Ovary (tissue), 9 donors: ENCODE data around the gene MLPH. TPM values are rescaled to one million over a fixed set of nuclear protein-coding genes. Genes with fewer than 3 reads are reported as not detected.

Experiments
- DNase-seq, 5 donors: peaks; one replicate each; pipeline ENCODE4 v3.0.0-alpha.2; 2019 to 2020
- H3K27ac ChIP-seq, 2 donors: fragments of 200-600 bp; one replicate each; pipeline versions ENCODE4 v1.5.1 to v1.8.0; 2019 to 2022
- H3K27me3 ChIP-seq: fragments of 200-600 bp; one replicate; pipeline ENCODE4 v1.8.0; 2022
- H3K36me3 ChIP-seq: fragments of 200-600 bp; sonication (generic); one replicate; pipeline ENCODE4 v1.5.1; 2019
- H3K4me1 ChIP-seq: one replicate; pipeline ENCODE4 v1.8.1; 2013; ENCODE audit warnings: mild to moderate bottlenecking, moderate library complexity; ENCODE audit not compliant: insufficient read depth
- H3K4me3 ChIP-seq: fragments of 200-600 bp; sonication (generic); one replicate; pipeline ENCODE4 v1.5.1; 2017
- H3K9me3 ChIP-seq, 2 donors: fragments of 200-600 bp in 1 of 2; sonication (generic) in 1 of 2; one replicate each; pipeline versions ENCODE4 v1.5.1 to v1.8.1; 2013 to 2019; ENCODE audit warnings: mild to moderate bottlenecking in 1 of 2, moderate library complexity in 1 of 2
- CTCF ChIP-seq, 3 donors: fragments of 450-650 bp in 2 of 3; fragments of 200-600 bp in 1 of 3; IDR thresholded peaks; one replicate each; pipeline versions ENCODE4 v1.5.1 to v1.8.0; 2016 to 2022; ENCODE audit warnings: antibody characterized with exemption in 3 of 3, mild to moderate bottlenecking in 1 of 3
- EP300 ChIP-seq: sonication (generic); formaldehyde crosslinking; IDR thresholded peaks from one replicate; pipeline ENCODE4 v1.6.1; 2017; ENCODE audit warnings: antibody characterized with exemption
- POLR2A ChIP-seq: fragments of 450-650 bp; IDR thresholded peaks from one replicate; pipeline ENCODE4 v1.6.1; 2017; ENCODE audit warnings: antibody characterized with exemption, mild to moderate bottlenecking, moderate library complexity
- WGBS, 3 donors: extraction: QIAGEN DNeasy Blood & Tissue Kit in 1 of 3; methylation state at CpG; one replicate each; pipeline versions ENCODE4 v1.1.5 to v1.1.7; 2013 to 2017; 5-methylcytosine and 5-hydroxymethylcytosine counted together
- intact Hi-C, 4 donors: fragments of 100-400 bp; cut with DNase I; formaldehyde crosslinking; loops; one replicate each; pipeline versions ENCODE4 v1.11.0 to v1.15.1; 2022 to 2023
- polyA plus RNA-seq, 2 donors: library from polyadenylated mRNA; stranded (reverse); fragments of 200-250 nt in 1 of 2; fragments of 350-450 nt in 1 of 2; fragmentation: Illumina TruSeq in 1 of 2; extraction: RNeasy Lipid Tissue Mini Kit (QIAGEN cat#74804) in 1 of 2; gene quantifications; one replicate each; pipeline ENCODE4 v1.2.3, GENCODE V29; 2013 to 2014
- total RNA-seq, 7 donors: library from RNA; depleted of rRNA in 2 of 7; stranded (reverse); fragments of >200 nt in 2 of 7; fragmentation: NEBNext Ultra II Directional in 3 of 7; extraction: Animal tissue kit (Norgen Biotek cat#: 25700) in 3 of 7; gene quantifications; one replicate each; pipeline versions ENCODE4 v1.1.0 to v1.2.4, GENCODE V29; 2016 to 2023
- donor health status: DM: no; HTN: no; CAD: no; lungs with moderate emphysema.
- donor health status: DM: no; HTN: no; CAD: no.
- donor health status: Bipolar disorder and iron deficiency.
- donor health status: DM: yes; HTN: yes; CAD: no.
- donor health status: DM: no; HTN: no; CAD: no.
- donor health status: DM: yes; HTN: yes; CAD: no.

The MLPH gene
- total and polyA plus RNA-seq, 9 donors, result 7.8 to 67.5 (median 23.3) TPM

- Histone ChIP-seq H3K36me3 (no peaks in the 10 kb centered on the region), H3K4me3 (no peak overlapping the region), H3K27ac (no peak overlapping the region), H3K27me3 (no peaks in the 10 kb centered on the region), H3K4me1 (no peaks in the 10 kb centered on the region), H3K9me3 (no peaks in the 10 kb centered on the region)
- WGBS, 3 donors, result 83 to 90% (median 88%) methylated on average over 16 of the region's 16 CpGs
- no peak for DNase-seq
- intact Hi-C loops, result no loop called here
- TF ChIP-seq CTCF (IDR thresholded peaks at IDR 0.05) (no peak), EP300 (no peak), POLR2A (no peak)
These were observed 64.1 kb downstream of the MLPH start for GRCh38 chr2:237551071-237551574.

DNA sequence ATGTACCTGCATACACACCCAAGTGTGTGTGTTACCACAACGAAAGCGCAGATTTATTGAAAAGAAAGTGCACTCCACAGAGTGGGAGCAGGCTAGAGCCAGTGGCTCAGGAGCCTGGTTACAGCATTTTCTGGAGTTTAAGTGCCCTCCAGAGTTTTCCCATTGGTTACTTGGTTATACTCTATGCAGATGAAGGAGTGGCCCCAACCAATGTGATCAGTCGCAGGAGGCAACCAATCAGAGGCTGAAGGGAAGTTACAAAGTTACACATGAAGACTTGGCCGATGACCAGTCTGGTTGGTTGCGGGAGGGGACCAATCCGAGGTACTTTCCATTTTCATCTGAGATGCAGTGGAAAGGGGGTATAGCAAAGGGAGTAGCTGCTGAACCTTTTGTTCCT is 65.9 kb downstream of the MLPH start:
- no peak overlapping the region for H3K27ac ChIP-seq
- WGBS, 3 donors, result 78 to 90% (median 81%) methylated on average over 6 of the region's 6 CpGs

GRCh38 chr2:237553948-237554347 is 66.9 kb downstream of the MLPH start:
- WGBS, 3 donors, result 80 to 88% (median 83%) methylated on average over 7 of the region's 7 CpGs
- no peak for DNase-seq
- Histone ChIP-seq H3K36me3 (no peaks in the 10 kb centered on the region), H3K4me3 (no peak overlapping the region), H3K4me1 (peaks cover 9% of the 10 kb centered on the region), H3K9me3 (no peaks in the 10 kb centered on the region), H3K27ac (no peak overlapping the region), H3K27me3 (no peaks in the 10 kb centered on the region)
- TF ChIP-seq EP300 (no peak), CTCF (IDR thresholded peaks at IDR 0.05) (no peak)
- intact Hi-C loops, result no loop called here

More for the DNA sequence above, 65.9 kb downstream of the MLPH start:
- no peak for DNase-seq
- H3K27me3 ChIP-seq, result no peaks in the 10 kb centered on the region
- H3K9me3 ChIP-seq, result no peaks in the 10 kb centered on the region
- H3K4me1 ChIP-seq, result peaks cover 4% of the 10 kb centered on the region
- TF ChIP-seq POLR2A, result no peak
- TF ChIP-seq EP300, result no peak
- TF ChIP-seq CTCF (IDR thresholded peaks at IDR 0.05), result no peak
- intact Hi-C loops, result no loop called here
- H3K36me3 ChIP-seq, result no peaks in the 10 kb centered on the region
- H3K4me3 ChIP-seq, result no peak overlapping the region

DNA sequence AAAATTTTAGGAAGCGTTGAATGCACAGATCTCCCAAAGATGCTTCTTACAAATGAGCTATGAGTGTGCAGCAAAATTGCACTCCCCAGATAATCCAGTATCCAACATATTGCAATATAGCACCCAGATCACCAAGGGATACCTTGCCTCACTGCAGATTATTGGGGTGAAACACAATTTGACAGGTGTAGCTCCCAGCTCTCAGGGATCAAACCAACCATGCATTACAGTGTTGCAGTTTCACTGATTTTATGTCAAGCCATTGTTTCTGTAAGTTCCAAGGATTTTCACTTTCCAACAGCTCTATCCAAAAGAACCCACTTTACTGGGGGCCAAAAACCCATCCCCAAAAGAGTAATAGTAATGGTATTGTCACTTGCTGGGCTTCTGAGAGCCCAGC is 68.5 kb downstream of the MLPH start:
- H3K27me3 ChIP-seq, result no peaks in the 10 kb centered on the region
- H3K9me3 ChIP-seq, result no peaks in the 10 kb centered on the region
- no peak overlapping the region for H3K4me3 ChIP-seq
- intact Hi-C loops, result loop anchor here in 1 of 4 donors (5.0 kb wide), 1 partner anchor 43 kb away; no protein-coding TSS in a partner anchor
- H3K4me1 ChIP-seq, result peaks cover 14% of the 10 kb centered on the region
- TF ChIP-seq EP300, result no peak
- no peak for TF ChIP-seq POLR2A
- no peak for TF ChIP-seq CTCF (IDR thresholded peaks at IDR 0.05)
- H3K27ac ChIP-seq, result no peak overlapping the region
- no peaks in the 10 kb centered on the region for H3K36me3 ChIP-seq
- WGBS, 3 donors, result 89 to 98% (median 97%) methylated on average over 1 of the region's 1 CpG
- no peak for DNase-seq
